ENCODE data around the gene CAPS2.

Gene CAPS2

DNA sequence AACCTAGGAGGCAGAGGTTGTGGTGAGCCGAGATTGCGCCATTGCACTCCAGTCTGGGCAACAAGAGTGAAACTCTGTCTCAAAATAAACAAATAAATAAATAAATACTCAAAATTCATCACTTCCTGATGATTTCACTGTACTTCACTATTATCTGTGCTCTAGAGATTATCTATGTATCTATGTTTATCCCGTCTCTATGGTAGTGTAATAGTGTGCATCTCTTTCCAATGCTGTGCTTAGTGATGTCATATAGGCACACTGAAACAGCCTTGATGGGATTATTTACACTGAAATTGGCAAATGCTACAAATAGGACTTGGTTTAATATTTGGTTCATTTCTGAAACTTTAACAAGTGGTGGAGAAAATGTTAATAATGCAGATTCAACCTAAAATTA, 6.5 kb downstream of the CAPS2 start:
- no peak overlapping the region for H3K18ac ChIP-seq (ENCODE audit: low read depth in 1 of 2, low read length in 2 of 2)
- H3K36me3 ChIP-seq (ENCODE audit: control insufficient read depth in 1 of 2, insufficient read depth in 2 of 2, low read depth in 1 of 2, low read length in 2 of 2): no peaks in the 10 kb centered on the region
- no peak overlapping the region for H3K4me3 ChIP-seq (ENCODE audit: insufficient read depth in 1 of 2, low read depth in 1 of 2, low read length in 2 of 2)
- no peak overlapping the region for H4K8ac ChIP-seq (ENCODE audit: low read length)
- no peak overlapping the region for H4K91ac ChIP-seq (ENCODE audit: low read length)
- H2BK5ac ChIP-seq (ENCODE audit: low read depth, low read length, poor library complexity, severe bottlenecking): no peak overlapping the region
- H2AFZ ChIP-seq (ENCODE audit: low read depth, low read length): no peak overlapping the region
- no peak overlapping the region for H2BK120ac ChIP-seq (ENCODE audit: low read depth, low read length)
- no peak overlapping the region for H3K4ac ChIP-seq (ENCODE audit: low read depth in 1 of 2, low read length in 2 of 2)
- H3K4me2 ChIP-seq (ENCODE audit: low read length, poor library complexity, severe bottlenecking): no peak overlapping the region
- H3K9ac ChIP-seq (ENCODE audit: low read length): no peak overlapping the region
- WGBS: 100% methylated on average over 2 of the region's 3 CpGs
- no peaks in the 10 kb centered on the region for H3K79me1 ChIP-seq (replicated peaks; ENCODE audit: low read length, poor library complexity, severe bottlenecking)
- peak; percentile 78 for DNase-seq
- H3K9me3 ChIP-seq (ENCODE audit: control insufficient read depth, low read length): no peaks in the 10 kb centered on the region
- H2BK12ac ChIP-seq (ENCODE audit: low read length in 2 of 2): no peak overlapping the region
- no peak overlapping the region for H3K23ac ChIP-seq (ENCODE audit: low read length in 2 of 2)
- H3K27ac ChIP-seq (ENCODE audit: low read length, poor library complexity, severe bottlenecking): no peak overlapping the region
- H2BK15ac ChIP-seq (ENCODE audit: low read depth, poor library complexity, severe bottlenecking): no peak overlapping the region
- no peak overlapping the region for H3K14ac ChIP-seq (ENCODE audit: low read length in 2 of 2)
- no peaks in the 10 kb centered on the region for H3K27me3 ChIP-seq (ENCODE audit: control insufficient read depth in 1 of 2, insufficient read depth in 1 of 2, low read length in 2 of 2)
- no peaks in the 10 kb centered on the region for H3K4me1 ChIP-seq (ENCODE audit: control insufficient read depth, insufficient read depth, low read depth, low read length)
- no peak overlapping the region for H2AK5ac ChIP-seq (ENCODE audit: low read length, severe bottlenecking)

DNA sequence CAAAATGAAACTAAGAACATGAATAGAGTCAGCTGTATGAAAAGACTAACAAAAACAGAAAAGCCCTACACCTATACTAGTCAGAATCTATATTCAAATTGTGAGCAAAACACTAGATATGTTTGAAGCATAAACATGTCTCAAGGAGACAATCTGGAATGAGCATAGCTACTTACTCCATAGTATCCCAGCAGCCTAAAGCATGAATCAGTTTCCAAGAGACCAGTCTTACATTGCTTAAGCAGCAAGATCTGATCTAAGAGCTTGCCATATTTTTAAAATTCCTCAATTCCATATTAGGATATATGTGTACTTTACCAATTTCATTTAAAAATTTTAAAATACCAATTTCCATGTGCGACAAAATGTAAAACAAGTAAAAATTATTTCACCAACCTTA, 7.7 kb downstream of the CAPS2 start:
- H3K23ac ChIP-seq (ENCODE audit: low read length in 2 of 2): no peak overlapping the region
- no peaks in the 10 kb centered on the region for H3K9me3 ChIP-seq (ENCODE audit: control insufficient read depth, low read length)
- no peak overlapping the region for H2BK120ac ChIP-seq (ENCODE audit: low read depth, low read length)
- no peak overlapping the region for H3K4me3 ChIP-seq (ENCODE audit: insufficient read depth in 1 of 2, low read depth in 1 of 2, low read length in 2 of 2)
- no peak overlapping the region for H4K91ac ChIP-seq (ENCODE audit: low read length)
- H3K14ac ChIP-seq (ENCODE audit: low read length in 2 of 2): no peak overlapping the region
- no CpG with 5 or more reads among the region's 1 CpG for WGBS
- no peak overlapping the region for H3K27ac ChIP-seq (ENCODE audit: low read length, poor library complexity, severe bottlenecking)
- no peak overlapping the region for H2AK5ac ChIP-seq (ENCODE audit: low read length, severe bottlenecking)
- H3K36me3 ChIP-seq (ENCODE audit: control insufficient read depth in 1 of 2, insufficient read depth in 2 of 2, low read depth in 1 of 2, low read length in 2 of 2): no peaks in the 10 kb centered on the region
- H3K9ac ChIP-seq (ENCODE audit: low read length): peak overlapping the region; percentile 1
- no peak overlapping the region for H2BK15ac ChIP-seq (ENCODE audit: low read depth, poor library complexity, severe bottlenecking)
- H2BK5ac ChIP-seq (ENCODE audit: low read depth, low read length, poor library complexity, severe bottlenecking): no peak overlapping the region
- H2BK12ac ChIP-seq (ENCODE audit: low read length in 2 of 2): no peak overlapping the region
- no peak overlapping the region for H3K4me2 ChIP-seq (ENCODE audit: low read length, poor library complexity, severe bottlenecking)
- no peak overlapping the region for H2AFZ ChIP-seq (ENCODE audit: low read depth, low read length)
- no peaks in the 10 kb centered on the region for H3K4me1 ChIP-seq (ENCODE audit: control insufficient read depth, insufficient read depth, low read depth, low read length)
- peak; percentile 69 for DNase-seq
- H3K18ac ChIP-seq (ENCODE audit: low read depth in 1 of 2, low read length in 2 of 2): no peak overlapping the region
- H3K79me1 ChIP-seq (replicated peaks; ENCODE audit: low read length, poor library complexity, severe bottlenecking): no peaks in the 10 kb centered on the region
- H3K27me3 ChIP-seq (ENCODE audit: control insufficient read depth in 1 of 2, insufficient read depth in 1 of 2, low read length in 2 of 2): no peaks in the 10 kb centered on the region
- no peak overlapping the region for H4K8ac ChIP-seq (ENCODE audit: low read length)
- H3K4ac ChIP-seq (ENCODE audit: low read depth in 1 of 2, low read length in 2 of 2): no peak overlapping the region

GRCh38 chr12:75317784-75318183, 12.3 kb downstream of the CAPS2 start:
- H3K4me3 ChIP-seq (ENCODE audit: insufficient read depth in 1 of 2, low read depth in 1 of 2, low read length in 2 of 2): no peak overlapping the region
- H3K14ac ChIP-seq (ENCODE audit: low read length in 2 of 2): no peak overlapping the region
- H3K23ac ChIP-seq (ENCODE audit: low read length in 2 of 2): no peak overlapping the region
- H2AK5ac ChIP-seq (ENCODE audit: low read length, severe bottlenecking): no peak overlapping the region
- H3K36me3 ChIP-seq (ENCODE audit: control insufficient read depth in 1 of 2, insufficient read depth in 2 of 2, low read depth in 1 of 2, low read length in 2 of 2): no peaks in the 10 kb centered on the region
- H3K27ac ChIP-seq (ENCODE audit: low read length, poor library complexity, severe bottlenecking): no peak overlapping the region
- no peak for DNase-seq
- no peak overlapping the region for H2BK15ac ChIP-seq (ENCODE audit: low read depth, poor library complexity, severe bottlenecking)
- no peak overlapping the region for H4K91ac ChIP-seq (ENCODE audit: low read length)
- WGBS: 97% methylated on average over 2 of the region's 3 CpGs
- H3K79me1 ChIP-seq (replicated peaks; ENCODE audit: low read length, poor library complexity, severe bottlenecking): no peaks in the 10 kb centered on the region
- no peak overlapping the region for H3K4me2 ChIP-seq (ENCODE audit: low read length, poor library complexity, severe bottlenecking)
- no peak overlapping the region for H3K18ac ChIP-seq (ENCODE audit: low read depth in 1 of 2, low read length in 2 of 2)
- H2AFZ ChIP-seq (ENCODE audit: low read depth, low read length): no peak overlapping the region
- no peak overlapping the region for H2BK120ac ChIP-seq (ENCODE audit: low read depth, low read length)
- no peak overlapping the region for H3K4ac ChIP-seq (ENCODE audit: low read depth in 1 of 2, low read length in 2 of 2)
- H2BK5ac ChIP-seq (ENCODE audit: low read depth, low read length, poor library complexity, severe bottlenecking): no peak overlapping the region
- H3K4me1 ChIP-seq (ENCODE audit: control insufficient read depth, insufficient read depth, low read depth, low read length): no peaks in the 10 kb centered on the region
- no peaks in the 10 kb centered on the region for H3K27me3 ChIP-seq (ENCODE audit: control insufficient read depth in 1 of 2, insufficient read depth in 1 of 2, low read length in 2 of 2)
- no peak overlapping the region for H2BK12ac ChIP-seq (ENCODE audit: low read length in 2 of 2)
- H4K8ac ChIP-seq (ENCODE audit: low read length): no peak overlapping the region
- no peak overlapping the region for H3K9ac ChIP-seq (ENCODE audit: low read length)
- no peaks in the 10 kb centered on the region for H3K9me3 ChIP-seq (ENCODE audit: control insufficient read depth, low read length)

GRCh38 chr12:75315518-75315917, 14.6 kb downstream of the CAPS2 start:
- Histone ChIP-seq H2AK5ac (ENCODE audit: low read length, severe bottlenecking) (no peak overlapping the region), H4K91ac (ENCODE audit: low read length) (no peak overlapping the region), H2BK5ac (ENCODE audit: low read depth, low read length, poor library complexity, severe bottlenecking) (no peak overlapping the region), H3K27ac (ENCODE audit: low read length, poor library complexity, severe bottlenecking) (peak overlapping the region; percentile 20), H2BK120ac (ENCODE audit: low read depth, low read length) (no peak overlapping the region), H3K27me3 (ENCODE audit: control insufficient read depth in 1 of 2, insufficient read depth in 1 of 2, low read length in 2 of 2) (no peaks in the 10 kb centered on the region), H3K36me3 (ENCODE audit: control insufficient read depth in 1 of 2, insufficient read depth in 2 of 2, low read depth in 1 of 2, low read length in 2 of 2) (no peaks in the 10 kb centered on the region), H3K18ac (ENCODE audit: low read depth in 1 of 2, low read length in 2 of 2) (no peak overlapping the region), H3K79me1 (replicated peaks; ENCODE audit: low read length, poor library complexity, severe bottlenecking) (no peaks in the 10 kb centered on the region), H3K4me3 (ENCODE audit: insufficient read depth in 1 of 2, low read depth in 1 of 2, low read length in 2 of 2) (no peak overlapping the region), H3K9me3 (ENCODE audit: control insufficient read depth, low read length) (no peaks in the 10 kb centered on the region), H3K23ac (ENCODE audit: low read length in 2 of 2) (no peak overlapping the region), H2AFZ (ENCODE audit: low read depth, low read length) (no peak overlapping the region), H3K4ac (ENCODE audit: low read depth in 1 of 2, low read length in 2 of 2) (no peak overlapping the region), H3K9ac (ENCODE audit: low read length) (no peak overlapping the region), H2BK15ac (ENCODE audit: low read depth, poor library complexity, severe bottlenecking) (no peak overlapping the region), H2BK12ac (ENCODE audit: low read length in 2 of 2) (no peak overlapping the region), H3K14ac (ENCODE audit: low read length in 2 of 2) (no peak overlapping the region), H4K8ac (ENCODE audit: low read length) (no peak overlapping the region), H3K4me1 (ENCODE audit: control insufficient read depth, insufficient read depth, low read depth, low read length) (no peaks in the 10 kb centered on the region), H3K4me2 (ENCODE audit: low read length, poor library complexity, severe bottlenecking) (no peak overlapping the region)
- peak; percentile 26 for DNase-seq

Data from mesenchymal stem cell (in vitro differentiated cells and primary cell).